Panc1 (cell line): ENCODE measurements around the gene MYO1H. TPM values are rescaled to one million over a fixed set of nuclear protein-coding genes. Genes with fewer than 3 reads are reported as not detected.

Source experiments
- ATAC-seq: fragments of 200-7000 bp; cut with Tn5 transposase; 2 replicates; pipeline ENCODE4 v1.9.1; 2020; ENCODE audit warnings: mild to moderate bottlenecking, moderate library complexity
- BruUV-seq: library from RNA; stranded (reverse); fragments of 400-500 nt; replicated peaks from 2 replicates; lab custom pipeline; 2021; lab: Mats Ljungman, UMichigan
- CTCF ChIA-PET: fragments of 300-600 bp; sonication (Branson Sonifier 250); formaldehyde crosslinking; loops from one replicate; lab custom pipeline; 2022; ENCODE audit warnings: antibody characterized with exemption; lab: Charles Lee
- POLR2A ChIA-PET: fragments of 300-600 bp; sonication (Branson Sonifier 250); formaldehyde crosslinking; loops from one replicate; lab custom pipeline; 2022; ENCODE audit warnings: antibody characterized with exemption; lab: Charles Lee
- DNase-seq: peaks from one replicate; pipeline ENCODE4 v3.0.0-alpha.2; 2010; ENCODE audit warnings: low read depth, low spot score
- H3K27ac ChIP-seq: 2 replicates; pipeline ENCODE4 v1.5.1; 2011; ENCODE audit warnings: mild to moderate bottlenecking, low read length, inconsistent platforms
- H3K27me3 ChIP-seq: fragments of 200-500 bp; sonication (Bioruptor generic); 2 replicates; pipeline ENCODE4 v1.6.0; 2014; ENCODE audit warnings: low read length, inconsistent platforms; ENCODE audit not compliant: control insufficient read depth, insufficient read depth
- H3K36me3 ChIP-seq: fragments of 200-500 bp; sonication (Bioruptor generic); 2 replicates; pipeline ENCODE4 v1.5.1; 2014; ENCODE audit warnings: inconsistent platforms, mild to moderate bottlenecking, low read length, moderate library complexity; ENCODE audit not compliant: control insufficient read depth, insufficient read depth
- H3K4me1 ChIP-seq: 2 replicates; pipeline ENCODE4 v1.5.1; 2011; ENCODE audit warnings: inconsistent platforms, mild to moderate bottlenecking, low read length, moderate library complexity; ENCODE audit not compliant: control insufficient read depth, insufficient read depth
- H3K4me3 ChIP-seq, 2 experiments: 2 replicates each; pipeline ENCODE4 v1.5.1; 2011 to 2012; ENCODE audit warnings: low read depth in 2 of 2, low read length in 2 of 2, mild to moderate bottlenecking in 2 of 2, inconsistent platforms in 1 of 2, moderate library complexity in 1 of 2
- H3K9me3 ChIP-seq: fragments of 200-500 bp; sonication (Bioruptor generic); 2 replicates; pipeline ENCODE4 v1.5.1; 2014; ENCODE audit warnings: low read depth, mild to moderate bottlenecking, inconsistent platforms, low read length, moderate library complexity; ENCODE audit not compliant: control insufficient read depth, insufficient read depth
- POLR2AphosphoS5 ChIP-seq: IDR thresholded peaks from 2 replicates; pipeline ENCODE4 v1.6.1; 2012; ENCODE audit warnings: mild to moderate bottlenecking, low read depth, low read length, moderate library complexity
- SIN3A ChIP-seq: IDR thresholded peaks from 2 replicates; pipeline ENCODE4 v1.6.1; 2012; ENCODE audit warnings: low read depth, mild to moderate bottlenecking, low read length, moderate library complexity, borderline replicate concordance; ENCODE audit not compliant: insufficient read depth
- TCF7L2 ChIP-seq: IDR thresholded peaks from 2 replicates; pipeline ENCODE4 v1.6.1; 2011; ENCODE audit warnings: mild to moderate bottlenecking, low read depth, low read length, inconsistent platforms
- in situ Hi-C: cut with HindIII; loops from 2 replicates; pipeline ENCODE4 v1.10.0; 2016; ENCODE audit warnings: low sequenced_read_pairs, low pct_unique_long_range_greater_than_20kb
- intact Hi-C: fragments of 100-400 bp; cut with micrococcal nuclease; formaldehyde crosslinking; loops from one replicate; pipeline ENCODE4 v1.10.0; 2022; ENCODE audit not compliant: unreplicated experiment
- total RNA-seq: library from RNA; stranded (reverse); gene quantifications from one replicate; pipeline ENCODE4 v1.2.1, GENCODE V29; 2021; ENCODE audit not compliant: unreplicated experiment
- TF ChIP-seq, protein P1 (sequence below), 2 experiments: IDR thresholded peaks; 2 replicates each; pipeline ENCODE4 v1.6.1; 2011 to 2012; ENCODE audit warnings: low read depth in 2 of 2, control low read depth in 1 of 2, low read length in 1 of 2, mild to moderate bottlenecking in 1 of 2, moderate library complexity in 1 of 2; ENCODE audit not compliant: insufficient read depth in 1 of 2
- TF ChIP-seq, protein P2 (sequence below): fragments of 450-650 bp; IDR thresholded peaks from 2 replicates; pipeline ENCODE4 v1.5.1; 2017; ENCODE audit warnings: mild to moderate bottlenecking

The MYO1H gene
- total RNA-seq, 1 experiment from 2014 or later, result not detected

DNA sequence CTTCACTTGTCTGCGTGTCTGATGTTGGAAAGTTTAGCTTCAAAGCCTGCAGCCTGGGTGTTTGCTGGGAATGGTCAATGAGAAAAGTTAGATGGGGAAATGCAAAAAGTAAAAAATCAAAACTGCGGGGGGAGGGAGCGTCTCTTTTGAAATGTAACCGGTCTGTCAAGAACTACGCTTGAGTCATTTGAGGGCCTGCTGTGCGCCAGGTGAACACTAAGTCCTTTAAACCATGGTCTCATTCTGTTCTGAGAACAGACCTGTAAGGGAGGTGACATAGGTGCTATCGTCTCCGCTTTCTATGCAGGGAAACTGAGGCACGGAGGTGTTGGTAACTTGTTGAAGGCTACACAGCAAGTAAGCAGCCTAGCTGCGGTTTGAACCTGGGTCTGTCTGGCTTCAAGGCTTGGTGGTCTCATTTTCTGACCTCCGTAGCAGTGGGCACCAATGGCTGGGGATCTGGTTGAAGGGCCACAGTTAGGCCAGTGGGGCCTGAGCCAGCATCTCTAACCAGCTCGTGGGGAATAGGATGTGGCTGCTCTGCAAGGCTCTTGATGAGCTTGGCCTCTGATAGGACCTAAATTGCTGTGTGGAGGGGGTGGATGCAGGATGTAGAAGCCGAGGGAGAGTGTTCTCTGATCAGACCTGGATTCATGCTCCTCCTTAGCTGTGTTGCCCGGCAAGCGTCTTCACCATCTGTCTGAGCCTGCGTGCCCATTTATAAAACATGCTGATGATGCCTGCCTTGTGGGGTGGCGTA is 87.9 kb downstream of the MYO1H start:
- intact Hi-C loops, result loop anchor here (10.0 kb wide), 1 partner anchor 339 kb away; no protein-coding TSS in a partner anchor
- H3K9me3 ChIP-seq, result no peaks in the 10 kb centered on the region
- in situ Hi-C loops, result no loop called here
- ChIA-PET CTCF (no interaction called here), POLR2A (interaction anchor here (0.6 kb wide), 1 partner anchor 756 kb away, joined by 4 read pairs; no protein-coding TSS in a partner anchor)
- no peaks in the 10 kb centered on the region for H3K4me1 ChIP-seq
- H3K4me3 ChIP-seq, result no peak overlapping the region
- ATAC-seq, result no peak
- H3K27me3 ChIP-seq, result no peaks in the 10 kb centered on the region
- no peak for DNase-seq
- no peak overlapping the region for H3K27ac ChIP-seq
- TF ChIP-seq TCF7L2, result no peak
- TF ChIP-seq, protein P1, sequence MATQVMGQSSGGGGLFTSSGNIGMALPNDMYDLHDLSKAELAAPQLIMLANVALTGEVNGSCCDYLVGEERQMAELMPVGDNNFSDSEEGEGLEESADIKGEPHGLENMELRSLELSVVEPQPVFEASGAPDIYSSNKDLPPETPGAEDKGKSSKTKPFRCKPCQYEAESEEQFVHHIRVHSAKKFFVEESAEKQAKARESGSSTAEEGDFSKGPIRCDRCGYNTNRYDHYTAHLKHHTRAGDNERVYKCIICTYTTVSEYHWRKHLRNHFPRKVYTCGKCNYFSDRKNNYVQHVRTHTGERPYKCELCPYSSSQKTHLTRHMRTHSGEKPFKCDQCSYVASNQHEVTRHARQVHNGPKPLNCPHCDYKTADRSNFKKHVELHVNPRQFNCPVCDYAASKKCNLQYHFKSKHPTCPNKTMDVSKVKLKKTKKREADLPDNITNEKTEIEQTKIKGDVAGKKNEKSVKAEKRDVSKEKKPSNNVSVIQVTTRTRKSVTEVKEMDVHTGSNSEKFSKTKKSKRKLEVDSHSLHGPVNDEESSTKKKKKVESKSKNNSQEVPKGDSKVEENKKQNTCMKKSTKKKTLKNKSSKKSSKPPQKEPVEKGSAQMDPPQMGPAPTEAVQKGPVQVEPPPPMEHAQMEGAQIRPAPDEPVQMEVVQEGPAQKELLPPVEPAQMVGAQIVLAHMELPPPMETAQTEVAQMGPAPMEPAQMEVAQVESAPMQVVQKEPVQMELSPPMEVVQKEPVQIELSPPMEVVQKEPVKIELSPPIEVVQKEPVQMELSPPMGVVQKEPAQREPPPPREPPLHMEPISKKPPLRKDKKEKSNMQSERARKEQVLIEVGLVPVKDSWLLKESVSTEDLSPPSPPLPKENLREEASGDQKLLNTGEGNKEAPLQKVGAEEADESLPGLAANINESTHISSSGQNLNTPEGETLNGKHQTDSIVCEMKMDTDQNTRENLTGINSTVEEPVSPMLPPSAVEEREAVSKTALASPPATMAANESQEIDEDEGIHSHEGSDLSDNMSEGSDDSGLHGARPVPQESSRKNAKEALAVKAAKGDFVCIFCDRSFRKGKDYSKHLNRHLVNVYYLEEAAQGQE (IDR thresholded peaks at IDR 0.05; ENCODE audit: insufficient read depth in 1 of 2, low read depth in 2 of 2, low read length in 1 of 2), result no peak
- TF ChIP-seq SIN3A, result no peak
- TF ChIP-seq, protein P2, sequence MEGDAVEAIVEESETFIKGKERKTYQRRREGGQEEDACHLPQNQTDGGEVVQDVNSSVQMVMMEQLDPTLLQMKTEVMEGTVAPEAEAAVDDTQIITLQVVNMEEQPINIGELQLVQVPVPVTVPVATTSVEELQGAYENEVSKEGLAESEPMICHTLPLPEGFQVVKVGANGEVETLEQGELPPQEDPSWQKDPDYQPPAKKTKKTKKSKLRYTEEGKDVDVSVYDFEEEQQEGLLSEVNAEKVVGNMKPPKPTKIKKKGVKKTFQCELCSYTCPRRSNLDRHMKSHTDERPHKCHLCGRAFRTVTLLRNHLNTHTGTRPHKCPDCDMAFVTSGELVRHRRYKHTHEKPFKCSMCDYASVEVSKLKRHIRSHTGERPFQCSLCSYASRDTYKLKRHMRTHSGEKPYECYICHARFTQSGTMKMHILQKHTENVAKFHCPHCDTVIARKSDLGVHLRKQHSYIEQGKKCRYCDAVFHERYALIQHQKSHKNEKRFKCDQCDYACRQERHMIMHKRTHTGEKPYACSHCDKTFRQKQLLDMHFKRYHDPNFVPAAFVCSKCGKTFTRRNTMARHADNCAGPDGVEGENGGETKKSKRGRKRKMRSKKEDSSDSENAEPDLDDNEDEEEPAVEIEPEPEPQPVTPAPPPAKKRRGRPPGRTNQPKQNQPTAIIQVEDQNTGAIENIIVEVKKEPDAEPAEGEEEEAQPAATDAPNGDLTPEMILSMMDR, result no peak
- no peak for TF ChIP-seq POLR2AphosphoS5
- no peaks in the 10 kb centered on the region for H3K36me3 ChIP-seq
- BruUV-seq, result no TSS peak

DNA sequence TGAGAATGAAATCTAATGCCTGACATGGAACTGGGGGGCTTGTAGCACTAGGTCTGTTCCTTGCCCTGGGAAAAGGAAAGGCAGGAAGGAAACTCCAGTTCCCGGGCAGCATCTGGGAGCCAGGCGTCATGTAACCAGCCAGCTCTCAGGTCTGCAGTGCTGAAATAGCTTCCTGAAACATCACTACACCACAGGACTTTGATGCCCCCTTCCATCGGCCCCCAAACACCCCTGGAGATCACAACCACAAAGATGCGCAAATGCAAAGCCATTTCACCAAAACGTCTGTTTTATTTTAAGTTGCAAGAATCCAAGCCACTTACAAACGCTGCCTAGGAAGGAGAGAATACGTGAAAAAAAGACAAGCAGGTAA is 88.5 kb downstream of the MYO1H start:
- H3K27me3 ChIP-seq, result no peaks in the 10 kb centered on the region
- intact Hi-C loops (loop anchor here (10.0 kb wide), 1 partner anchor 339 kb away; no protein-coding TSS in a partner anchor), in situ Hi-C loops (no loop called here)
- no peaks in the 10 kb centered on the region for H3K9me3 ChIP-seq
- no peak overlapping the region for H3K27ac ChIP-seq
- ChIA-PET POLR2A (no interaction called here), CTCF (interaction anchor here (0.6 kb wide), 1 partner anchor 1686 kb away, joined by 3 read pairs; no protein-coding TSS in a partner anchor)
- no peak for DNase-seq
- no peak for TF ChIP-seq TCF7L2
- TF ChIP-seq SIN3A, result no peak
- TF ChIP-seq, protein P2, result no peak
- TF ChIP-seq, protein P1 (IDR thresholded peaks at IDR 0.05; ENCODE audit: insufficient read depth in 1 of 2, low read depth in 2 of 2, low read length in 1 of 2), result no peak
- H3K4me3 ChIP-seq, result no peak overlapping the region
- H3K36me3 ChIP-seq, result no peaks in the 10 kb centered on the region
- ATAC-seq, result no peak
- no TSS peak for BruUV-seq
- no peaks in the 10 kb centered on the region for H3K4me1 ChIP-seq
